ENCODE results near the gene FAM186B. TPM values are rescaled to one million over a fixed set of nuclear protein-coding genes. Genes with fewer than 3 reads are reported as not detected.

The FAM186B gene
- total RNA-seq, 1 experiment from 2014 or later, result 0.42 TPM

GRCh38 chr12:49567611-49568441 lies 37.6 kb downstream of the FAM186B start, which contains the start of gene MCRS1 (continued):
- TF ChIP-seq, protein P1, sequence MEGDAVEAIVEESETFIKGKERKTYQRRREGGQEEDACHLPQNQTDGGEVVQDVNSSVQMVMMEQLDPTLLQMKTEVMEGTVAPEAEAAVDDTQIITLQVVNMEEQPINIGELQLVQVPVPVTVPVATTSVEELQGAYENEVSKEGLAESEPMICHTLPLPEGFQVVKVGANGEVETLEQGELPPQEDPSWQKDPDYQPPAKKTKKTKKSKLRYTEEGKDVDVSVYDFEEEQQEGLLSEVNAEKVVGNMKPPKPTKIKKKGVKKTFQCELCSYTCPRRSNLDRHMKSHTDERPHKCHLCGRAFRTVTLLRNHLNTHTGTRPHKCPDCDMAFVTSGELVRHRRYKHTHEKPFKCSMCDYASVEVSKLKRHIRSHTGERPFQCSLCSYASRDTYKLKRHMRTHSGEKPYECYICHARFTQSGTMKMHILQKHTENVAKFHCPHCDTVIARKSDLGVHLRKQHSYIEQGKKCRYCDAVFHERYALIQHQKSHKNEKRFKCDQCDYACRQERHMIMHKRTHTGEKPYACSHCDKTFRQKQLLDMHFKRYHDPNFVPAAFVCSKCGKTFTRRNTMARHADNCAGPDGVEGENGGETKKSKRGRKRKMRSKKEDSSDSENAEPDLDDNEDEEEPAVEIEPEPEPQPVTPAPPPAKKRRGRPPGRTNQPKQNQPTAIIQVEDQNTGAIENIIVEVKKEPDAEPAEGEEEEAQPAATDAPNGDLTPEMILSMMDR (IDR thresholded peaks at IDR 0.05 in 2 of 3, conservative IDR thresholded peaks at IDR 0.05 in 1 of 3; ENCODE audit: borderline replicate concordance in 1 of 3, insufficient read depth in 1 of 3, low read depth in 2 of 3, low read length in 2 of 3), result no peak
- TF ChIP-seq, protein P2, sequence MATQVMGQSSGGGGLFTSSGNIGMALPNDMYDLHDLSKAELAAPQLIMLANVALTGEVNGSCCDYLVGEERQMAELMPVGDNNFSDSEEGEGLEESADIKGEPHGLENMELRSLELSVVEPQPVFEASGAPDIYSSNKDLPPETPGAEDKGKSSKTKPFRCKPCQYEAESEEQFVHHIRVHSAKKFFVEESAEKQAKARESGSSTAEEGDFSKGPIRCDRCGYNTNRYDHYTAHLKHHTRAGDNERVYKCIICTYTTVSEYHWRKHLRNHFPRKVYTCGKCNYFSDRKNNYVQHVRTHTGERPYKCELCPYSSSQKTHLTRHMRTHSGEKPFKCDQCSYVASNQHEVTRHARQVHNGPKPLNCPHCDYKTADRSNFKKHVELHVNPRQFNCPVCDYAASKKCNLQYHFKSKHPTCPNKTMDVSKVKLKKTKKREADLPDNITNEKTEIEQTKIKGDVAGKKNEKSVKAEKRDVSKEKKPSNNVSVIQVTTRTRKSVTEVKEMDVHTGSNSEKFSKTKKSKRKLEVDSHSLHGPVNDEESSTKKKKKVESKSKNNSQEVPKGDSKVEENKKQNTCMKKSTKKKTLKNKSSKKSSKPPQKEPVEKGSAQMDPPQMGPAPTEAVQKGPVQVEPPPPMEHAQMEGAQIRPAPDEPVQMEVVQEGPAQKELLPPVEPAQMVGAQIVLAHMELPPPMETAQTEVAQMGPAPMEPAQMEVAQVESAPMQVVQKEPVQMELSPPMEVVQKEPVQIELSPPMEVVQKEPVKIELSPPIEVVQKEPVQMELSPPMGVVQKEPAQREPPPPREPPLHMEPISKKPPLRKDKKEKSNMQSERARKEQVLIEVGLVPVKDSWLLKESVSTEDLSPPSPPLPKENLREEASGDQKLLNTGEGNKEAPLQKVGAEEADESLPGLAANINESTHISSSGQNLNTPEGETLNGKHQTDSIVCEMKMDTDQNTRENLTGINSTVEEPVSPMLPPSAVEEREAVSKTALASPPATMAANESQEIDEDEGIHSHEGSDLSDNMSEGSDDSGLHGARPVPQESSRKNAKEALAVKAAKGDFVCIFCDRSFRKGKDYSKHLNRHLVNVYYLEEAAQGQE (IDR thresholded peaks at IDR 0.05; ENCODE audit: low read depth), result no peak
- no peak for TF ChIP-seq RAD21 (IDR thresholded peaks at IDR 0.05; ENCODE audit: low read depth)

GRCh38 chr12:49567302-49567610 lies 38.2 kb downstream of the FAM186B start:
- Histone ChIP-seq H3K27ac (ENCODE audit: low read depth, low read length) (peak overlapping the region; percentile 67), H3K79me2 (ENCODE audit: insufficient read depth, low read length) (peaks cover 67% of the 10 kb centered on the region), H3K4me1 (ENCODE audit: control insufficient read depth in 1 of 2, insufficient read depth in 2 of 2, low read length in 2 of 2) (peaks cover 8 to 15% of the 10 kb centered on the region in 2 experiments; a peak in 3 of 4 replicates), H4K20me1 (ENCODE audit: insufficient read depth) (no peaks in the 10 kb centered on the region), H2AFZ (ENCODE audit: low read depth, low read length, poor library complexity, severe bottlenecking) (no peak overlapping the region), H3K9me2 (ENCODE audit: insufficient read depth) (no peaks in the 10 kb centered on the region), H3K9me3 (ENCODE audit: control insufficient read depth in 1 of 2, insufficient read depth in 1 of 2, low read depth in 1 of 2, low read length in 2 of 2) (no peaks in the 10 kb centered on the region), H3K4me3 (replicated peaks in 1 of 2; ENCODE audit: low read depth in 1 of 2, low read length in 2 of 2) (peak overlapping the region; percentile 98 to 100), H3K4me2 (ENCODE audit: low read length) (peak overlapping the region; percentile 81), H3K9ac (ENCODE audit: low read length) (peak overlapping the region; percentile 95), H3K36me3 (ENCODE audit: control insufficient read depth in 1 of 2, insufficient read depth in 2 of 2, low read length in 2 of 2) (peaks cover 13 to 34% of the 10 kb centered on the region in 2 experiments; a peak in 3 of 4 replicates), H3K27me3 (ENCODE audit: insufficient read depth, low read length) (no peaks in the 10 kb centered on the region)
- no peak for TF ChIP-seq CEBPB (IDR thresholded peaks at IDR 0.05; ENCODE audit: low read depth)
- TF ChIP-seq, protein P2 (IDR thresholded peaks at IDR 0.05; ENCODE audit: low read depth), result no peak
- TF ChIP-seq, protein P3, sequence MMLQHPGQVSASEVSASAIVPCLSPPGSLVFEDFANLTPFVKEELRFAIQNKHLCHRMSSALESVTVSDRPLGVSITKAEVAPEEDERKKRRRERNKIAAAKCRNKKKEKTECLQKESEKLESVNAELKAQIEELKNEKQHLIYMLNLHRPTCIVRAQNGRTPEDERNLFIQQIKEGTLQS (IDR thresholded peaks at IDR 0.05), result no peak
- peak; percentile 13 for ATAC-seq
- no TSS peak for BruUV-seq (replicated peaks)
- no peak for DNase-seq (ENCODE audit: low read depth, low spot score)
- ChIA-PET CTCF (interaction anchor here (0.9 to 1.5 kb wide), 4 partner anchors 13 to 219 kb away, joined by 3 to 4 read pairs (median 4); partner anchors contain the start of gene PRPF40B), POLR2A (interaction anchor here (0.6 to 1.0 kb wide), 3 partner anchors 20 to 437 kb away, joined by 3 to 5 read pairs (median 3); partner anchors contain the start of gene SPATS2), RAD21 (ENCODE audit: low non-redundant PET in 1 of 2, low total read pairs in 2 of 2, uncharacterized antibody in 2 of 2, unreplicated experiment in 2 of 2) (no interaction called here)
- intact Hi-C loops (cut with micrococcal nuclease), result loop anchor here (5.0 kb wide), 1 partner anchor 210 kb away; no protein-coding TSS in a partner anchor
